K562 (cell line): ENCODE measurements around the gene CDC14A. TPM values are rescaled to one million over a fixed set of nuclear protein-coding genes. Genes with fewer than 3 reads are reported as not detected.

Source experiments
- ATAC-seq: fragments of 200-7000 bp; cut with Tn5 transposase; 3 replicates; pipeline ENCODE4 v1.9.1; 2020; ENCODE audit warnings: moderate library complexity
- BruUV-seq: library from RNA; stranded (reverse); fragments of 400-500 nt; replicated peaks from 2 replicates; lab custom pipeline; 2021; lab: Mats Ljungman, UMichigan
- CTCF ChIA-PET: fragments of 300-600 bp; formaldehyde crosslinking; extraction: SDS; loops from one replicate; lab custom pipeline; 2021; ENCODE audit warnings: low intra/inter-chr PET ratio; lab: Yijun Ruan, JAX
- POLR2A ChIA-PET: fragments of 300-600, 350-650 bp; sonication (Branson Sonifier 250); formaldehyde crosslinking; extraction: SDS; loops from one replicate; lab custom pipeline; 2021; ENCODE audit warnings: antibody characterized with exemption, inconsistent platforms; lab: Yijun Ruan, JAX
- DNase-seq, 4 experiments: peaks; one replicate each; pipeline versions ENCODE4 v3.0.0 to v3.0.0-alpha.2; 2011 to 2018; ENCODE audit warnings: low spot score in 3 of 4, mixed read lengths in 3 of 4; ENCODE audit errors: extremely low read depth in 1 of 4
- FAIRE-seq: peaks from 2 replicates; lab custom pipeline; 2011; peaks lifted over from hg19 to GRCh38; lab: Jason Lieb, UNC
- H2AFZ ChIP-seq: 2 replicates; pipeline ENCODE4 v1.6.0; 2011; ENCODE audit warnings: low read depth, low read length, control low read depth, inconsistent platforms
- H3K27ac ChIP-seq: fragments of 200-600 bp; 3 replicates; pipeline ENCODE4 v1.8.0; 2011; ENCODE audit warnings: low read depth, mild to moderate bottlenecking, control low read depth, inconsistent platforms, low read length, moderate library complexity, mixed read lengths; ENCODE audit errors: extremely low read depth
- H3K27me3 ChIP-seq, 2 experiments: fragments of 300-600 bp in 1 of 2; 2 replicates in 1 of 2; 3 replicates in 1 of 2; pipeline versions ENCODE4 v1.6.0 to v1.8.0; 2011; ENCODE audit warnings: inconsistent platforms in 2 of 2, low read length in 2 of 2, mild to moderate bottlenecking in 1 of 2, mixed read lengths in 1 of 2, moderate library complexity in 1 of 2; ENCODE audit not compliant: control insufficient read depth in 2 of 2, insufficient read depth in 2 of 2
- H3K36me3 ChIP-seq: fragments of 300-600 bp; 3 replicates; pipeline ENCODE4 v1.8.0; 2011; ENCODE audit warnings: mild to moderate bottlenecking, low read length, inconsistent platforms; ENCODE audit not compliant: control insufficient read depth, insufficient read depth
- H3K4me1 ChIP-seq, 2 experiments: fragments of 200-600 bp in 1 of 2; replicated peaks in 1 of 2; 2 replicates in 1 of 2; 3 replicates in 1 of 2; pipeline versions ENCODE4 v1.5.1 to v1.8.0; 2011; ENCODE audit warnings: inconsistent platforms in 2 of 2, low read length in 2 of 2, mild to moderate bottlenecking in 1 of 2, mixed read lengths in 1 of 2, moderate library complexity in 1 of 2; ENCODE audit not compliant: control insufficient read depth in 2 of 2, insufficient read depth in 2 of 2
- H3K4me2 ChIP-seq: 2 replicates; pipeline ENCODE4 v1.6.1; 2011; ENCODE audit warnings: low read length, control low read depth, inconsistent platforms, mixed read lengths; ENCODE audit not compliant: insufficient read depth
- H3K4me3 ChIP-seq: fragments of 200-600 bp; sonication (generic), shearing (Covaris generic); 2 replicates; pipeline ENCODE4 v1.5.1; 2016; ENCODE audit warnings: control low read depth, inconsistent platforms
- H3K79me2 ChIP-seq: fragments of 200-600 bp; 3 replicates; pipeline ENCODE4 v1.8.0; 2011; ENCODE audit warnings: low read length, inconsistent platforms; ENCODE audit not compliant: control insufficient read depth, insufficient read depth
- H3K9ac ChIP-seq, 2 experiments: 2 replicates each; pipeline versions ENCODE4 v1.6.0 to v1.6.1; 2011; ENCODE audit warnings: low read depth in 2 of 2, low read length in 2 of 2, control low read depth in 1 of 2, inconsistent platforms in 1 of 2, mild to moderate bottlenecking in 1 of 2, mixed read lengths in 1 of 2; ENCODE audit not compliant: insufficient read depth in 1 of 2
- H3K9me1 ChIP-seq: one replicate; pipeline ENCODE4 v1.6.0; 2011; ENCODE audit warnings: inconsistent platforms, mild to moderate bottlenecking, low read length, moderate library complexity; ENCODE audit not compliant: control insufficient read depth, insufficient read depth
- H3K9me3 ChIP-seq: replicated peaks from 2 replicates; pipeline ENCODE4 v1.5.1; 2011; ENCODE audit warnings: low read depth, low read length, inconsistent platforms; ENCODE audit not compliant: control insufficient read depth, insufficient read depth
- H4K20me1 ChIP-seq: replicated peaks from 2 replicates; pipeline ENCODE4 v1.6.1; 2011; ENCODE audit warnings: low read length, inconsistent platforms, mixed read lengths; ENCODE audit not compliant: control insufficient read depth, insufficient read depth
- HNRNPL ChIP-seq: fragments of 200-400 bp; formaldehyde crosslinking; IDR thresholded peaks from 2 replicates; pipeline ENCODE4 v1.6.1; 2017; ENCODE audit warnings: low read depth, mild to moderate bottlenecking, low read length
- POLR3A ChIP-seq: IDR thresholded peaks from 2 replicates; pipeline ENCODE4 v1.6.1; 2011; ENCODE audit warnings: borderline replicate concordance, mild to moderate bottlenecking, moderate library complexity; ENCODE audit not compliant: insufficient read length, insufficient read depth; ENCODE audit errors: extremely low read depth
- RAD21 ChIP-seq, 2 experiments: fragments of 250-450 bp in 1 of 2; fragments of 450-650 bp in 1 of 2; sonication (Bioruptor Pico) in 1 of 2; formaldehyde crosslinking in 1 of 2; IDR thresholded peaks in 1 of 2; conservative IDR thresholded peaks in 1 of 2; 2 replicates each; pipeline versions ENCODE4 v1.4.0 to v1.8.0; 2020 to 2022; ENCODE audit warnings: mild to moderate bottlenecking in 2 of 2, moderate library complexity in 1 of 2
- RNF2 ChIP-seq: sonication (generic); IDR thresholded peaks from 2 replicates; pipeline ENCODE4 v1.6.1; 2016
- WGBS: fragments of 100-300 bp; shearing (Covaris generic); methylation state at CpG from one replicate; pipeline ENCODE4 v1.1.6; 2016; ENCODE audit warnings: low coverage, mixed read lengths; ENCODE audit not compliant: insufficient coverage; ENCODE audit errors: missing lambda C conversion rate; 5-methylcytosine and 5-hydroxymethylcytosine counted together
- in situ Hi-C: fragments of 300-500 bp; cut with MboI; formaldehyde crosslinking; loops from 4 replicates; pipeline ENCODE4 v1.15.0; 2018; ENCODE audit warnings: inconsistent platforms, mixed read lengths
- intact Hi-C: fragments of 100-400 bp; cut with micrococcal nuclease; formaldehyde crosslinking; loops from 2 replicates; pipeline ENCODE4 v1.14.2; 2022
- polyA plus RNA-seq, 8 experiments: library from polyadenylated mRNA; depleted of rRNA in 4 of 8; stranded (reverse) in 5 of 8; unstranded in 3 of 8; fragments of >200 nt; fragmentation: Nextera tagmentation in 2 of 8; fragmentation: Illumina TruSeq in 1 of 8; extraction: Ambion mirVana in 2 of 8; extraction: Trizol in 1 of 8; gene quantifications; 2 replicates each; pipeline versions ENCODE4 v1.2.1 to v1.2.3, GENCODE V29; 2011 to 2014; ENCODE audit warnings: inconsistent platforms in 1 of 8, missing spikeins in 1 of 8
- total RNA-seq, 7 experiments: library from RNA; depleted of rRNA in 6 of 7; stranded (reverse); fragments of >200 nt in 6 of 7; fragmentation: Illumina TruSeq in 2 of 7; extraction: Trizol in 2 of 7; gene quantifications; 2 replicates each; pipeline versions ENCODE4 v1.2.1 to v1.2.3, GENCODE V29; 2011 to 2021; ENCODE audit warnings: low replicate concordance in 1 of 7
- TF ChIP-seq, protein P1 (sequence below), 3 experiments: fragments of 200-800 bp in 1 of 3; sonication (Bioruptor generic) in 1 of 3; sonication (generic) in 1 of 3; formaldehyde crosslinking in 1 of 3; IDR thresholded peaks; 2 replicates each; pipeline versions ENCODE4 v1.6.1 to v1.8.0; 2016 to 2022; ENCODE audit warnings: mild to moderate bottlenecking in 2 of 3, missing compliant biosample characterization in 2 of 3, missing genetic modification characterization in 2 of 3, missing genetic modification reagents in 1 of 3

The CDC14A gene
- total and polyA plus RNA-seq, 9 of the 15 experiments (the other 6 are each of a cell fraction or from before 2014, with no cell fraction given) = 17.0 to 74.3 (median 33.4) TPM

- DNase-seq (no peak), ATAC-seq (peak; percentile 37; the same call in 1 of the 3 replicates), FAIRE-seq (no peak)
- H4K20me1 ChIP-seq = no peaks in the 10 kb centered on the region
- TF ChIP-seq RNF2 = no peak
- TF ChIP-seq, protein P1, sequence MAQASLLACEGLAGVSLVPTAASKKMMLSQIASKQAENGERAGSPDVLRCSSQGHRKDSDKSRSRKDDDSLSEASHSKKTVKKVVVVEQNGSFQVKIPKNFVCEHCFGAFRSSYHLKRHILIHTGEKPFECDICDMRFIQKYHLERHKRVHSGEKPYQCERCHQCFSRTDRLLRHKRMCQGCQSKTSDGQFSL (CRISPR knock-in tag; IDR thresholded peaks at IDR 0.05) = no peak
- TF ChIP-seq, protein P1 (tag; IDR thresholded peaks at IDR 0.05) = no peak
- no peak for TF ChIP-seq RAD21 (CRISPR knock-in tag; conservative IDR thresholded peaks at IDR 0.05 in 1 of 2, IDR thresholded peaks at IDR 0.05 in 1 of 2)
- TF ChIP-seq HNRNPL = no peak
- TF ChIP-seq POLR3A = no peak
- CTCF ChIA-PET = no interaction called here
- no peak overlapping the region for H3K4me2 ChIP-seq
- peaks cover 71% of the 10 kb centered on the region for H3K36me3 ChIP-seq
- no peaks in the 10 kb centered on the region for H3K27me3 ChIP-seq
- peaks cover 9% of the 10 kb centered on the region; the same call in 1 of the 3 replicates for H3K79me2 ChIP-seq
- POLR2A ChIA-PET = interaction anchor here (1.3 kb wide), 1 partner anchor 12 kb away, joined by 3 read pairs; no protein-coding TSS in a partner anchor
- no peak overlapping the region for H3K9ac ChIP-seq
- H3K4me1 ChIP-seq = no peaks in the 10 kb centered on the region
- no peak overlapping the region for H2AFZ ChIP-seq
- intact Hi-C loops (no loop called here), in situ Hi-C loops (loop anchor here (25.0 kb wide), 1 partner anchor 383 kb away; no protein-coding TSS in a partner anchor)
- H3K9me1 ChIP-seq = no peaks in the 10 kb centered on the region
- H3K4me3 ChIP-seq = no peak overlapping the region
- no TSS peak for BruUV-seq
- H3K27ac ChIP-seq = no peak overlapping the region
- WGBS = 94% methylated on average over 1 of the region's 1 CpG
- H3K9me3 ChIP-seq = no peaks in the 10 kb centered on the region
Observed at GRCh38 chr1:100478816-100479215, 126.5 kb downstream of the CDC14A start.
